PC-3 (cell line): ENCODE results near the gene ISCU. TPM values are rescaled to one million over a fixed set of nuclear protein-coding genes. Genes with fewer than 3 reads are reported as not detected.

Experiments
- ATAC-seq: fragments of 200-7000 bp; cut with Tn5 transposase; 2 replicates; pipeline ENCODE4 v1.9.1; 2020; ENCODE audit warnings: mild to moderate bottlenecking, moderate library complexity
- BruUV-seq: library from RNA; stranded (reverse); fragments of 400-500 nt; replicated peaks from 2 replicates; lab custom pipeline; 2021; lab: Mats Ljungman, UMichigan
- CTCF ChIA-PET: fragments of 300-600 bp; sonication (Branson Sonifier 250); formaldehyde crosslinking; loops from one replicate; lab custom pipeline; 2022; ENCODE audit warnings: antibody characterized with exemption; lab: Charles Lee
- POLR2A ChIA-PET: fragments of 300-600 bp; sonication (Branson Sonifier 250); formaldehyde crosslinking; loops from one replicate; lab custom pipeline; 2022; ENCODE audit warnings: antibody characterized with exemption; ENCODE audit not compliant: unreplicated experiment; lab: Charles Lee
- DNase-seq: peaks from one replicate; pipeline ENCODE4 v3.0.0-alpha.2; 2015
- H2AFZ ChIP-seq: fragments of 300-600 bp; sonication (generic); 2 replicates; pipeline ENCODE4 v1.6.0; 2016; ENCODE audit warnings: antibody characterized with exemption, low read length
- H3F3A ChIP-seq: fragments of 300-600 bp; sonication (generic); one replicate; pipeline ENCODE4 v1.6.0; 2017; ENCODE audit warnings: antibody characterized with exemption, low read length, control low read depth, mild to moderate bottlenecking; ENCODE audit not compliant: unreplicated experiment
- H3K27ac ChIP-seq: fragments of 300-600 bp; sonication (generic); 2 replicates; pipeline ENCODE4 v1.5.1; 2016; ENCODE audit warnings: mild to moderate bottlenecking, low read length
- H3K27me3 ChIP-seq: fragments of 300-600 bp; sonication (generic); 2 replicates; pipeline ENCODE4 v1.6.1; 2016; ENCODE audit warnings: low read length, mixed read lengths
- H3K36me3 ChIP-seq: fragments of 300-600 bp; sonication (generic); 2 replicates; pipeline ENCODE4 v1.6.1; 2016; ENCODE audit warnings: low read depth, mixed run types, low read length, mixed read lengths
- H3K4me1 ChIP-seq: fragments of 300-600 bp; sonication (generic); 2 replicates; pipeline ENCODE4 v1.5.1; 2016; ENCODE audit warnings: low read length; ENCODE audit not compliant: insufficient read depth
- H3K4me2 ChIP-seq: fragments of 300-600 bp; sonication (generic); 2 replicates; pipeline ENCODE4 v1.6.0; 2016; ENCODE audit warnings: low read length
- H3K4me3 ChIP-seq: fragments of 300-600 bp; sonication (generic); 2 replicates; pipeline ENCODE4 v1.5.1; 2016; ENCODE audit warnings: mild to moderate bottlenecking, low read length, mixed read lengths
- H3K79me2 ChIP-seq: fragments of 300-600 bp; sonication (generic); 2 replicates; pipeline ENCODE4 v1.6.1; 2017; ENCODE audit warnings: low read length, mixed read lengths
- H3K9ac ChIP-seq: fragments of 300-600 bp; sonication (generic); 2 replicates; pipeline ENCODE4 v1.6.0; 2016; ENCODE audit warnings: mild to moderate bottlenecking, low read length
- H3K9me2 ChIP-seq: fragments of 300-600 bp; sonication (generic); replicated peaks from 2 replicates; pipeline ENCODE4 v1.6.1; 2016; ENCODE audit warnings: mixed run types, low read length, mixed read lengths
- H3K9me3 ChIP-seq: fragments of 300-600 bp; sonication (generic); 2 replicates; pipeline ENCODE4 v1.6.1; 2016; ENCODE audit warnings: low read length, mixed read lengths
- H4K20me1 ChIP-seq: fragments of 300-600 bp; sonication (generic); 2 replicates; pipeline ENCODE4 v1.6.1; 2016; ENCODE audit warnings: low read length, mixed read lengths
- CTCF ChIP-seq: fragments of 300-600 bp; sonication (generic); conservative IDR thresholded peaks from 2 replicates; pipeline ENCODE4 v1.5.1; 2017; ENCODE audit warnings: antibody characterized with exemption, low read depth, mild to moderate bottlenecking, low read length
- EZH2 ChIP-seq: fragments of 300-600 bp; sonication (generic); IDR thresholded peaks from one replicate; pipeline ENCODE4 v1.6.1; 2017; ENCODE audit warnings: antibody characterized with exemption, mild to moderate bottlenecking, low read length; ENCODE audit not compliant: unreplicated experiment
- EZH2phosphoT487 ChIP-seq: fragments of 300-600 bp; sonication (generic); IDR thresholded peaks from 2 replicates; pipeline ENCODE4 v1.6.1; 2018; ENCODE audit warnings: mild to moderate bottlenecking, antibody characterized with exemption, low read length, borderline replicate concordance
- intact Hi-C: fragments of 100-400 bp; cut with micrococcal nuclease; formaldehyde crosslinking; loops from 2 replicates; pipeline ENCODE4 v1.9.0; 2023
- total RNA-seq: library from RNA; depleted of rRNA; stranded (reverse); fragments of >200 nt; gene quantifications from 2 replicates; pipeline ENCODE4 v1.2.3, GENCODE V29; 2014

The ISCU gene
- total RNA-seq, 1 experiment from 2014 or later, result 181 TPM

- H3K9me2 ChIP-seq, result no peaks in the 10 kb centered on the region
- TF ChIP-seq EZH2 (no peak), CTCF (no peak), EZH2phosphoT487 (no peak)
- peaks cover 11% of the 10 kb centered on the region; the same call in 1 of the 2 replicates for H3K4me1 ChIP-seq
- no peak within 1 kb of the TSS for H3K27ac ChIP-seq
- peak within 1 kb of the TSS; percentile 98 for H3K4me2 ChIP-seq
- peak; percentile 88 for ATAC-seq
- peaks cover 23% of the 10 kb centered on the region for H3K36me3 ChIP-seq
- DNase-seq, result peak; percentile 99
- TSS peak; percentile 77 for BruUV-seq
- intact Hi-C loops, result loop anchor here (1.0 to 10.0 kb wide), 5 partner anchors 32 to 830 kb away; partner anchors contain the start of gene PWP1
- peak within 1 kb of the TSS; percentile 90 for H3K4me3 ChIP-seq
- no peaks in the 10 kb centered on the region for H3K9me3 ChIP-seq
- H3K9ac ChIP-seq, result peak within 1 kb of the TSS; percentile 86
- peak within 1 kb of the TSS; percentile 85 for H2AFZ ChIP-seq
- POLR2A ChIA-PET, result interaction anchor here (0.6 to 0.9 kb wide), 3 partner anchors 33 to 515 kb away, joined by 3 to 4 read pairs (median 4); no protein-coding TSS in a partner anchor
- CTCF ChIA-PET, result interaction anchor here (0.5 to 0.7 kb wide), 2 partner anchors 319 to 870 kb away, joined by 3 read pairs; no protein-coding TSS in a partner anchor
- peaks cover 11% of the 10 kb centered on the region for H3K79me2 ChIP-seq
- H3K27me3 ChIP-seq, result no peaks in the 10 kb centered on the region
- H3F3A ChIP-seq, result no peaks in the 10 kb centered on the region
- peaks cover 3% of the 10 kb centered on the region; the same call in 1 of the 2 replicates for H4K20me1 ChIP-seq
Observed at GRCh38 chr12:108514973-108515814, 47.2 kb upstream of the ISCU start, which contains the start of gene FICD. Gene FICD (plus strand): TSS chr12:108515277. CDS start chr12:108516973, 1,696 bp downstream.

GRCh38 chr12:108515916-108516315 is 46.5 kb upstream of the ISCU start:
- Histone ChIP-seq H3F3A (no peaks in the 10 kb centered on the region), H3K4me3 (peak overlapping the region; percentile 90), H3K9ac (peak overlapping the region; percentile 86), H3K4me2 (peak overlapping the region; percentile 98), H3K9me3 (no peaks in the 10 kb centered on the region), H3K4me1 (peaks cover 11% of the 10 kb centered on the region; the same call in 1 of the 2 replicates), H4K20me1 (peaks cover 5% of the 10 kb centered on the region; the same call in 1 of the 2 replicates), H3K79me2 (peaks cover 11% of the 10 kb centered on the region), H3K36me3 (peaks cover 30% of the 10 kb centered on the region), H3K27me3 (no peaks in the 10 kb centered on the region), H2AFZ (peak overlapping the region; percentile 78; the same call in 1 of the 2 replicates), H3K9me2 (no peaks in the 10 kb centered on the region), H3K27ac (no peak overlapping the region)
- DNase-seq (peak; percentile 25), ATAC-seq (peak; percentile 1; the same call in 1 of the 2 replicates)
- intact Hi-C loops, result loop anchor here (1.0 to 10.0 kb wide), 4 partner anchors 33 to 831 kb away; partner anchors contain the start of gene PWP1
- BruUV-seq, result no TSS peak
- ChIA-PET CTCF (no interaction called here), POLR2A (no interaction called here)
- TF ChIP-seq EZH2 (no peak), CTCF (no peak), EZH2phosphoT487 (no peak)
